ENCODE results near the gene CKS1B. TPM values are rescaled to one million over a fixed set of nuclear protein-coding genes. Genes with fewer than 3 reads are reported as not detected.

CKS1B gene
- total RNA-seq, 1 donor from 2014 or later = 49.0 TPM

- no peak for DNase-seq
Observed at GRCh38 chr1:154945962-154946850, 28.3 kb upstream of the CKS1B start.

DNA sequence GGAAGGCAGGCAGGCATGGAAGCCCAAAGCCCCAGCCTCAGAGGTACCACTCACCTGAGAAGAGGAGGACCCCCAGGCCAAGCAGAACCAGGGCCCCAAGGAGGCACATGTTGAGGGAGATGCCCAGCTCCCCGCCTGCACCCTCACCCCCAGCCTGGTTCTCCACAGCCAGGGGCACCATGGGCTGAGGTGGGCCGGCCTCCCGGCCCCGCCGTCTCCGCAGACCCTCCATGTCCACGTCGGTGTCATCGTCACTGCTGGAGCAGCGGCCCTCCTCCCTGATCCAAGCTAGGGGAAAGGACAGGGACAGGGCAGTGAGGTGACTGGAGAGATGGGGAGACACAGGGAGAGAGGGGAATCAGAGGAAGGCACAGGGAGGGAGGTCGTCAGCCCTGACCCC, 26.4 kb upstream of the CKS1B start:
- DNase-seq = no peak

DNA sequence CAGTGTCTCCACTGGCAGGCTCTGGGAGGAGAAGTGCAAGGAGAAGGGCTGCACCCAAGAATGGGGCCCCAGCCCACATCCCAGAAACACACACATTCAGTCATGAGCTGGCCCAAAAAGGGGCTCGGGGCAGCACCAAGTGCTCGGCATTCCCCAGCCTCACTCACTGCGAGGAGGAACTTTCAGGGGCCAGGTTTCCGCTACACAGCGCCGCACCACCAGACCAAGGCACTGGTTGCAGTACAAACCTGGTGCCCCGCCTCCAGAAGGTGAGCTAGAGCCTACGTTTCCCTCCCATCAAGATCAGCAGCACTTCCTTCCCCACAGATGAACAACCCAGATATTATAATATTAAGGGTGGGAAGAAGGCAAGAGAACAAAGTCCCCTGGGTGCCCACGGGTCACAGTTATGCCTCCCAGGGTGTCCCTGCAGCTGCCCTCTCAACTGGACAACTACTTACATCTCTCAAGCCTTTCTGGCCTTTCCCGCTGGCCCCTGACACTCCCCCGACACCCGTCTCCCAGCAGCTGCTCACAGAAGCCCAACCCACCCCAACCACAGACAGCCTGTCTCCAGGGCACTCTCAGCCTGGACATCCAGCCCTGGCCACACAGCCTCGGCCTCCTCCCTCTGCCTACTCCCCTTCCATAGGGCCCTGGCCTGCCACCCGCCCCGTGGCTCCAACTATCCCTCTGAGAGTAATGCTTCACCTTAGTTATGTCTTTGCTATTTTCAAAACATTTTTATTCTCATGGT, 22.4 kb upstream of the CKS1B start:
- no peak for DNase-seq

- DNase-seq = no peak
Observed at GRCh38 chr1:154952664-154953063, 21.8 kb upstream of the CKS1B start.

DNA sequence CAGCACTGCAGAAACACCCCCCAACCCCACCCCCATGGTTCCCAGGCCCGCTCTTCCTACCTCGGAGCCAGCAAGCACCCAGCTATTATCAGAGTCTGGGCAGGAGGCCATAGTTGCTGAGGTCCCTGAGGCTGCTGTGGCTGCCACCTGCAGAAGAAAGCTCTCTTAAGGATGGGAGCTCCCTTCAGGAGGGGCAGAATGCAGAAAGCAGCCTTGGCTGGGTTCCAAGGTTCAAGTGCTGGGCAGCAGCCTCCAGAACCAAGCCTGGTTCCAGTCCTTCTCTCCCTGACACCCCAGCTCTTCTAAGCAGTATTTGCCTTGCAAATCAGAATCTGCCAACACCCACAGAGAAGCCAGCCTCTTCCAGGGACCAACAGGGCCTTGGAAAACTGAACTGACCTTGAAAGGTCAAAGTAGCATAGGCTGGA, 20.9 kb upstream of the CKS1B start:
- no peak for DNase-seq

DNA sequence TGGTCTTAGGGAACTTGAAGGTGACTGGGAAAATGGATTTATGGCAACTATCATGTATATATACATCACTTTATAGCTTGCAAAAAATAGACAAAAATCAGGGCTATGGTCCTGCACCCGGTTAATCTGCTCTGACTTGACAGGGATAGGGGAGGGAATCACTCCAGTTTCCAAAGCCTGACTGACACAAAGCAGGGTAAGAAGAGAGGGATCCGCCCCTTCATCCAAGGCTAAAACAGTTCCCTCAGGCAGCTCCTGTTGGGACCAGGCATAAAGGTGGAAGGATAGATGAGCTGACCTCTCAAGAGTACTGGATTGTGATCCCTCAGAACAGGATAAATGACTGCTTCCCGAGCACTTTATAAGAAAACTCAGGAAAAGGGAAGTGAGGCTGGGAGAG, 19.9 kb upstream of the CKS1B start:
- DNase-seq = no peak

DNA sequence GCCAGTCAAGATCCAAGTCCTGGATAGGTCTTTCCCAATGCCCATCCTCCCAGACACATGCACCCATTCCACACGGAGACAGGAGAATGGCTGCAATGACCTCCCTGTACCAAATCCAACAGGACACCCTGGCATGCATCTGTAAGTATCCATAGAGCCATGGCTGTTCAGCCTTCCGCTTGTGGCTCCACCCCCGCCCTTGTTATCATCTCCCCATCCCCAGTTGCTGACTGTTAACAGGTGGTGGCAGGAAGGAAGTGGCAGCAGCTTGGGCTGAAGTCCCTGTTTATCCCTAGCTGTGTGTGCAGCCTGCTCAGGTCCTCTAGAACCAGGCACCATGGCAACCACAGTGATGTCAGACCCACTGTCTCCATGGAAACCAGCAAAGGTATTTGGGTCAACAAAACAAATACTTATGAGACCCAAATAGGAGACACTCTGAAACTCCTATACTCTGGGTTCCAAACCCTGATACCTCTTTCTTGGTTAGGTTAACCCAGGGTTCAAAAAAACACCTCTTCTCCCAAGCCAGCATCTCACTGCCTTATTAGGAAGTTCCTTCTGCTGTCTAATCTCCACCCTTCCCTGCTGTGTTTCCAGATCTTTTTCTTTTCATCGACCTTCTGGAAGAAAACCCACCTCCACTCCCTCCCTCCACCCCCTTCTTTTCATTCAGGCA, 19.3 kb upstream of the CKS1B start:
- DNase-seq = peak; percentile 92

GRCh38 chr1:154955718-154956543, 18.6 kb upstream of the CKS1B start, which contains the start of gene PBXIP1:
Gene PBXIP1 (minus strand): TSS chr1:154956099. CDS start chr1:154953721, 2,378 bp downstream.
- DNase-seq = peak; percentile 94

- DNase-seq = peak; percentile 27
Observed at GRCh38 chr1:154956544-154956941, 17.9 kb upstream of the CKS1B start.

DNA sequence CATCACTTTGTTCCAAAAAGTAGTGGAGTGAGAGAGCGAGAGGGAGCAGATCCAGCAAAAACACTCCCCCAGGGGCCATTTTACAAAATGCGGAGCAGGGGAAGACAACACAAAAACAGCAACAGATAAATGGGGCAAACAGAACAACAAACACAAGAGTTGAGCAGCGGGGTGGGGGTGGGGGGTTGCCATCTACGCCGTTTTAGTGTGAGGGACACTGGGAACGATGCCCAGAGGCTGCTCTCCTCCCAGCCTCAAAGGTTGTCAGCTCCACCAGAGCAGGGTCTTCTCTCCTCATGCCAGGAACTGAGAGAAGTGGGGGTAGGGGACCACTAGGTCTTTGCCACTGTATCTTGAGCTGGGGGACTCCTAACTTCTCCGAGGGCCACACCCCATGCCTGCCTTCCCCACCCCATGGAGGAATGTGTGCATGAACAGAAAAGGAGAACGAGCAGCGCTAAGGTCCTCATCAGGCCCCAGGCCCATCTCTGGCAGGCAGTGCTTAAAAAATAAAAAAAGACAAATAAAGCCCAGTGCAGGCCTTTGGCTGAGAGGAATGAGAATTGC, 17.3 kb upstream of the CKS1B start:
- DNase-seq = no peak

DNA sequence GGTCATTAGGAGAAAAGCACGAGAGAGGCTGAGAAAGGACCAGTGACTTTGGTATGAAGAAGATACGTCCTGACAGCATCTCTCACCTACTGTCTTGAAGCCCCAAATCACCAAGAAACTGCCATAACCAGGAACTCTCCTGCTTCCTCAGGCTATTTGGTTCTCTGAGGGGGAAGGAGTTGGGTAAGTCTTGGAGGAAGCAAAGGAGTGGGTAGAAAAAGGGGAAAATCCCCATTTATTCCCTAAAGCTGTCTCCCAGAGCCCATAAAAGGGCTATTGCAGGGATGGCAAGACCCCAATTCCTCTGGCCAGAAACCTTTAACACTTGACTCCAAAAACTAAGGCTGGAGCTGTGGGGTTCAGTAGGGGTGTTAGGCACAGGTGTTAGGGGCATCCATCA, 16.4 kb upstream of the CKS1B start:
- no peak for DNase-seq

GRCh38 chr1:154958681-154959425, 15.6 kb upstream of the CKS1B start:
- no peak for DNase-seq

DNA sequence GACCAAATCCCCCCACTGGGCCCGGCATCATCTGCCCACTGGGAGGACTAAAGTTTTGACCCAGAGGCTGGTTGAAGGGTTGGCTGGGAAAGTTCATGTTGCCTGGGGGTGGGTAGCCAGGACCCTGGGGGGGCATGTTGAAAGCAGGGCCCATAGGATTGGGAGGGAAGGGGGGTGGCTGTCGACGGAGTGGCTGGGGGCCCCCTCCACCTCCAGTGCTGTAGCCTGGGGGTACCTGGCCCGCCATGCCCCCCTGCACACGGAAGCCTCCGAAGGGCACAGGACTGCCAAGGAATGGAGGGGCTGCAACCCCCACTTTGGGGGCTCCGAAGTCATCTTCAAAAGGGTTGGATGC, 15.1 kb upstream of the CKS1B start:
- DNase-seq = no peak

GRCh38 chr1:154960446-154961136, 13.9 kb upstream of the CKS1B start:
- peak; percentile 20 for DNase-seq

DNA sequence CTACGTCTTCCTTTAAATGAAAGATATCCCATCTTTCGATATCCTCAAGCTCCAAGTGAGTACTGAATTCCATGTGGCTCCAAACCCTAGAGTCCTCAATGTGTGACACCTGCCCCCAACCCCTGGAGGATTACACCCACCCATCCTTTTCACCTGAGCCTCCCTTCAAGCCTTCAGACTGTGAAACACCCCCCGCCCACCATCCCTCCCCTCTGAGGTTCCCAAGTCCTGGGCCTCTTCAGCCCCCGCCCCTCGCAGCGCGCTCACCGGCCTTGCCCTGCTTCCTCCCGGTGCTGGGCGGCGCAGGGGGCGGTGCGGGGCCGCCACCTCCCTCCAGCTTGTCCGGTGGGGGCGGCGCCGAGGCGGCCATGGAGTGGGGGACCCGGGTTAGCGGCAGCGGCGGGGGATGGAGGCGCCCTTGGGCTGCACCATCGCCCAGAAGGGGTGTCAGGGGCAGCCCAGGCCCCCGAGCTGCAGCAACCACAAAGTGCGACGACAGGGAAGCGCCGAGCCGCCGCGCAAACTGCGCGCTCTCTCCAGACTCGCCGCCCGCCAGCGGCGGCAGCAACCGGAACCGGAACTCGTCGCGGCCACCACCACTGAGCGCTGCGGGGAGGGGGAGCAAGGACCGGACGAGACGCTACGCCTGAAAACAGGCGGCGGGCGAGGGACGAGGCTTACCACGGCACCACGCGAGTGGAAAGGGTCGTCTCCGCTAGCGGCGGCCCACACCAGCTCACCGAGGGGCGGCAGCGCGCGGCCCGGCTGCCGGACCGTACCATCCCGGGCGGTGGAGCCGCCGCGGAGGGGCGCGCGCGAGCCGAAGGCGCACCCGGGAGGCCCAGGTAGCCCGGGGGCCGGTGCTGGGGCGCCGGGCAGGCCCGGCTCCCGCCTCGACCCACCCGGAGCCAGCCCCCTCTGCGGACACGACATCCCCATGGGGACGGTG, 13.0 kb upstream of the CKS1B start, which contains the start of gene PYGO2:
TSS of gene PYGO2 (minus strand) at position 576 of the 949 bp plus-strand sequence. CDS start at position 370, 206 bp downstream.
- DNase-seq = peak; percentile 82

GRCh38 chr1:154962156-154962749, 12.2 kb upstream of the CKS1B start:
- DNase-seq = peak; percentile 41

DNA sequence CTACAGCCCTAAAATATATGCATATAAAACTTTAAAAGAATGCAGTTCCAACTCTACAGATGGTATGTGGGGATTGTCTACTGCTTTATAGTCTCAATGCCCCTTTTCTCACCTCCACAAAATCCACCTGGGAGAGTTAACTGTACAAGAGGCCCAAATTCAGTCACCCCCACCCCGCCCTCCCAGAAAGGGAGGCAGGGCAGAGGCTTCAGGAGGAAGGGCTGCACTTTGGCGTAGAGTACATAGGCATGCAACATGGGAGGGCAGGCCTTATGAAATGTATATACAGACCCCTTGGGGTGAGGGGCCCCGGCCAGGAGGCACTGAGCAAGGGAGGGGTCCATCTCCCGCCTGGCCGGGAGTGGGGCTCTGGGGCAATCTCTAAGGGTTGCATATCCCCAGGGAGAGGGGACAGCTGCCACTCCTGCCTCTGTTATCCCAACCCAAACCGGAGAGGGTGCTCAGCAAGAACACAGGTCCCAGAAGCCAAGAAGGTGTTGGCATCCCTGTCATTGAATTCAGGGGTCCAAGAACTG, 11.6 kb upstream of the CKS1B start:
- no peak for DNase-seq

- no peak for DNase-seq
Observed at GRCh38 chr1:154963643-154964042, 10.8 kb upstream of the CKS1B start.
